Measurements from ENCODE around the gene ZFP36.

DNA sequence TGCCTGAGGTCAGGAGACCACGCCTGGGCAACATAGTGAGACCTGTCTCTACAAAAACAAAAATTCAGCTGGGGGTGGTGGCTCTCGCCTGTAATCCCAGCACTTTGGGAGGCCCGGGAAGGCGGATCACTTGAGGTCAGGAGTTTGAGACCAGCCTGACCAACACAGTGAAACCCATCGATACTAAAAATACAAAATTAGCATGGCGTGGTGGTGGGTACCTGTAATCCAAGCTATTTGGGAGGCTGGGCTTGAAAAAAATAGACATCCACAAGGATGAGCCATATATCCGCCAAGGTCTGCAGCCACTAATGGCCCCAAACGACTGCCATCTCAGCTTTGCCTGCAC is 26.0 kb downstream of the ZFP36 start:
- TF ChIP-seq POLR2A (IDR thresholded peaks at IDR 0.05), result no peak
- TF ChIP-seq, protein P1, sequence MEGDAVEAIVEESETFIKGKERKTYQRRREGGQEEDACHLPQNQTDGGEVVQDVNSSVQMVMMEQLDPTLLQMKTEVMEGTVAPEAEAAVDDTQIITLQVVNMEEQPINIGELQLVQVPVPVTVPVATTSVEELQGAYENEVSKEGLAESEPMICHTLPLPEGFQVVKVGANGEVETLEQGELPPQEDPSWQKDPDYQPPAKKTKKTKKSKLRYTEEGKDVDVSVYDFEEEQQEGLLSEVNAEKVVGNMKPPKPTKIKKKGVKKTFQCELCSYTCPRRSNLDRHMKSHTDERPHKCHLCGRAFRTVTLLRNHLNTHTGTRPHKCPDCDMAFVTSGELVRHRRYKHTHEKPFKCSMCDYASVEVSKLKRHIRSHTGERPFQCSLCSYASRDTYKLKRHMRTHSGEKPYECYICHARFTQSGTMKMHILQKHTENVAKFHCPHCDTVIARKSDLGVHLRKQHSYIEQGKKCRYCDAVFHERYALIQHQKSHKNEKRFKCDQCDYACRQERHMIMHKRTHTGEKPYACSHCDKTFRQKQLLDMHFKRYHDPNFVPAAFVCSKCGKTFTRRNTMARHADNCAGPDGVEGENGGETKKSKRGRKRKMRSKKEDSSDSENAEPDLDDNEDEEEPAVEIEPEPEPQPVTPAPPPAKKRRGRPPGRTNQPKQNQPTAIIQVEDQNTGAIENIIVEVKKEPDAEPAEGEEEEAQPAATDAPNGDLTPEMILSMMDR (IDR thresholded peaks at IDR 0.05), result no peak
